ENCODE results near the gene ASPSCR1. TPM values are rescaled to one million over a fixed set of nuclear protein-coding genes. Genes with fewer than 3 reads are reported as not detected.

The ASPSCR1 gene
- total RNA-seq, 3 donors from 2014 or later, result 41.4 to 41.9 (median 41.6) TPM

DNA sequence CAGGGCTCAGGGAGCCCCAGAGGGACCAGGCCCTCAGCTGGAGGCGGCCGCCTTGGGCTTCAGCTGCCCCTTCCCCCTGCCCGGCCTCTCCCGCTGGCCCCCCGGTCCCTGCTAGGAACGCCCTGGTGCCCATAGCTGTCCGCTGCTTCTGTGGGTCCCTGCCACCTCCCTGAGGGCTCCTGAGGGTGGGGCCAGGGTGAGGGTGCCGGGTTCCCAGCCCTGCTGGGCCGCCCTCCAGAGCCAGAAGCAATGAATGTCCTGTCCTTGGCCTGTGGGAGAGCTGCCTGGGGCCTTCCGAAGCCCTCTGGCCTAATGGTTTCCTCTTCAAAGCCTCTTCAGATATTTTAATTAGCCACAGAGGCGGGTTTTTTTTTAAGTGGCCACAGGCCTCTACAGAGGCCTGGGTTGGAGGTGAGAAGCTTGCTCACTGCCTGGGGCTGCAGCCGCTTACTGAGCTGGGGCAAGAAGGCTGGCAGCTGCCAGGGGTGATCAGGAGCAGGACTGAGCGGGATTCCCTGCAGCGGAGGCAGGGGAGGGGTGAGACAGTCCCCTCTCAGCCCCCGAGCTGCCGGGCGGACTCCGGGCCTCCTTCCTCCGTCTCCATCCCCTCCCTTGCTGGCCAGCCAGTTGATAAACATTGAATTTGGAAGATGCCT is 35.3 kb downstream of the ASPSCR1 start:
- no peaks in the 10 kb centered on the region for H3K36me3 Mint-ChIP-seq (ENCODE audit: insufficient read depth)
- ATAC-seq (no peak), DNase-seq (no peak)
- H3K4me1 Mint-ChIP-seq (ENCODE audit: low read depth), result no peaks in the 10 kb centered on the region
- H3K27me3 Mint-ChIP-seq (ENCODE audit: low read depth), result no peaks in the 10 kb centered on the region
- H3K9me3 Mint-ChIP-seq, result no peaks in the 10 kb centered on the region
- no peak overlapping the region for H3K4me3 Mint-ChIP-seq

DNA sequence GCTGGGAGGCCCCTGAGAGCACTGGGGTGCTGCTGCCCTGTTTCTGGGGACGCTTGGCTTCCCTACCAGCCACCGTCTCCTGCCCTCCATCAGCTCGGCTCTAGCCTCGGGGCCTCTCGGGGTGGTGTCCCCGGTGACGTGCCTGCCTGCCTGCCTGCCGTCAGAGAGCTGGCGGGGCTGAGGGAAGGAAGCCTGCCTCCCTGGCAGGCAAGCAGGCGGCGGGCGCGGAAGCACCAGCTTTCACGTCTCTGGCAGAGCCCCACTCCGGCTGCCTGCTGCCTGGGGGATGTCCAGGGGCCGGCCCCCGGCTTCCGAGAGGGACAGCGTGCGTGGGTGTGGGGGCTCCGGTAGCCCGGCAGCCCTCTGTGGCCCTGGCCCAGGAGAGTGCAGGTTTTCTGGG is 35.9 kb downstream of the ASPSCR1 start:
- no peaks in the 10 kb centered on the region for H3K9me3 Mint-ChIP-seq
- no peak for ATAC-seq
- H3K27me3 Mint-ChIP-seq (ENCODE audit: low read depth), result no peaks in the 10 kb centered on the region
- no peak for DNase-seq
- no peaks in the 10 kb centered on the region for H3K4me1 Mint-ChIP-seq (ENCODE audit: low read depth)
- H3K4me3 Mint-ChIP-seq, result no peak overlapping the region
- no peaks in the 10 kb centered on the region for H3K36me3 Mint-ChIP-seq (ENCODE audit: insufficient read depth)

DNA sequence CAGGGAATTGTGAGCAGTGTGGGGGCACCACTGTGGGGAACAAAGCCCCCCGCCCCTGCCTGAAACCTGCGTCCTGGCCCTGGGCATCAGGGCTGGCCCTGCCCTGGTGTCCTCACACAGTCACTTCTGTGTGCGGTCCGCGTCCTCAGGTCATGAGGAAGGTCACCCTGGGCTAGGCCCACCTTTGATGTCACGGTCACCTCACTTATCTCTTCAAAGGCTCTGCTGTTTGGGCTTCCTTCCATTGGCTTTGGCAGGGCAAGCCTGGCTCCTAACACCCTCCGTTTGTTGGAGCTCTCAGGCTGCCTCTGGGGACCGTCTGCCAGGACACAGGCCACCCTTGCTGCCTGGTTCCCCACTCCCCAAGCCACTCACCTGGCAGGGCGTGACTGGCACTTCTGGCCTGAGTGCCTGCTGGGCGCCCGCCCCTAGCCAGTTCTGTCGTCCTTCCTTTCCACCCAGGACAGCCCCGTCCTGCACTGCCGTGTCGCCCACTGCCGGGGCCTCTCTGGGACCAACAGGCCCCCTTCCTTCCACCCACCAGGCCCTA is 36.4 kb downstream of the ASPSCR1 start:
- Mint-ChIP-seq H3K27me3 (ENCODE audit: low read depth) (no peaks in the 10 kb centered on the region), H3K36me3 (ENCODE audit: insufficient read depth) (no peaks in the 10 kb centered on the region), H3K4me3 (no peak overlapping the region), H3K9me3 (no peaks in the 10 kb centered on the region), H3K4me1 (ENCODE audit: low read depth) (no peaks in the 10 kb centered on the region)
- ATAC-seq, result no peak
- no peak for DNase-seq

DNA sequence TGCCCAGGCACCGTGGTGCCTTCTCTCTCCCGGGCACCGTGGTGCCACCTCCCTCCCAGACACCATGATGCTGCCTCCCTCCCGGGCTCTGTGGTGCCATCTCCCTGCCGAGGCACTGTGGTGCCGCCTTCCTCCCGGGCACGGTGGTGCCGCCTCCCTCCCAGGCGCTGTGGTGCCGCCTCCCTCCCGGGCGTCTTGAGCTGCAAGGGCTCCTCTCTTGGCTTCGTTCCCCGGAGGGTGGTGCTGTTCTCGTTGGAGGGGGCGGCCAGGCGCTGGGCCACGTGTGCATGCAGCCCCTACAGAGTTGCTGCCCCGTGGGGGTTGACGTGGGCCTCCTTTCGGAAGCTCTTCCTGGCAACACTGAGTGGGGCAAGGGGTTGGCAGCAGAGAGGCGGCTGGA is 37.0 kb downstream of the ASPSCR1 start:
- H3K4me1 Mint-ChIP-seq (ENCODE audit: low read depth), result no peaks in the 10 kb centered on the region
- no peaks in the 10 kb centered on the region for H3K27me3 Mint-ChIP-seq (ENCODE audit: low read depth)
- ATAC-seq (no peak), DNase-seq (no peak)
- no peaks in the 10 kb centered on the region for H3K9me3 Mint-ChIP-seq
- no peaks in the 10 kb centered on the region for H3K36me3 Mint-ChIP-seq (ENCODE audit: insufficient read depth)
- no peak overlapping the region for H3K4me3 Mint-ChIP-seq

DNA sequence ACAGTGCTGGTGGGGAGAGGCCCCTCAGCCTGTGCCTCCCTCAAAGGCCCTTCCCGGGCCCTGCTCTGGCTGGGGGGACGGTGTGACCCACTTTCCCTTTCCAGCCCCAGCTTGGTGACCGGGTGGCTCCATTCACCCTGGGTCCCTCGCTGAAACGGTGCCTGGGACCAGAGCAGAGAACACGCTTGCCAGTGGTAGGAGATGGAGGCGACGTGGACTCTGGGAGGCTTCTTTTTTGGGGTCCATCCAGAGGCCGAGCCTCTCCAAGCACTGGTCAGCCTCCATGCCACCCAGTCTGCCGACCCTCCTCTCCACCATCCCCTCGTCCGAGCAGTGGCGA is 37.5 kb downstream of the ASPSCR1 start:
- H3K4me1 Mint-ChIP-seq (ENCODE audit: low read depth), result no peaks in the 10 kb centered on the region
- no peak for ATAC-seq
- no peaks in the 10 kb centered on the region for H3K36me3 Mint-ChIP-seq (ENCODE audit: insufficient read depth)
- H3K9me3 Mint-ChIP-seq, result no peaks in the 10 kb centered on the region
- no peak for DNase-seq
- H3K4me3 Mint-ChIP-seq, result no peak overlapping the region
- H3K27me3 Mint-ChIP-seq (ENCODE audit: low read depth), result no peaks in the 10 kb centered on the region

DNA sequence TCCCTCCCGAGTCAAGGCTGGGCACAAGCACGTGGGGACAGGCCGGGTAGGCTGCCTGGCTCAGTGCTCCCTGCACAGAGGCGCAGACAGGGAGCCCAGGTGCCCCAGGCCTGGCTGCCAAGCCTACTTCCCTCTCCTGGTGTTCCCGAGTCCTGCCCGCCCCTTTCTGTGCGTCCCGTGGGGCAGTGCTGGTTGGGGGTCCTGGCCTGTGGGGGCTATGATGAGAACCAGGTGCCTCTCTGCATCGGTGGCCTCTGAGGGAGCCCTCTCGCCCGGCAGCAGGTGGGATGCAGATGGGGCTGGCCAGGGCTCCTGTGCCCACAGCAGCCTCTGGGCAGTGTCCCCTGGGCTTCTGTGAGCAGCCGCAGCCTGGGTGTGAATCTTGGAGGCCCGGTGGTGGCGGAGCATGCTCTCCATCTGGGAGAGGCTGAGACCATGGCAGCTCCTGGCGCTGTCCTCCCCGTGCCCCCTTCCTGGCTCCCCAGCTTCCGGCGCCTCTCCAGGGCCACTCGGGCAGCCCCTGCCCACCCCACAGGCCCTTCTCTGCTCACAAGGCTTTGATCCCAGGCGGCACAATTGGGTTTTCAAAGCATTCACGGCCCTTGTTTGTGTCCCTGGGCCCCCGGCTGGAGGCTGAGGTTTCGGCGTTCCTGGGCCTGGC is 38.0 kb downstream of the ASPSCR1 start:
- no peak for ATAC-seq
- Mint-ChIP-seq H3K9me3 (no peaks in the 10 kb centered on the region), H3K4me3 (no peak overlapping the region), H3K36me3 (ENCODE audit: insufficient read depth) (no peaks in the 10 kb centered on the region), H3K4me1 (ENCODE audit: low read depth) (no peaks in the 10 kb centered on the region), H3K27me3 (ENCODE audit: low read depth) (no peaks in the 10 kb centered on the region)
- DNase-seq, result no peak

DNA sequence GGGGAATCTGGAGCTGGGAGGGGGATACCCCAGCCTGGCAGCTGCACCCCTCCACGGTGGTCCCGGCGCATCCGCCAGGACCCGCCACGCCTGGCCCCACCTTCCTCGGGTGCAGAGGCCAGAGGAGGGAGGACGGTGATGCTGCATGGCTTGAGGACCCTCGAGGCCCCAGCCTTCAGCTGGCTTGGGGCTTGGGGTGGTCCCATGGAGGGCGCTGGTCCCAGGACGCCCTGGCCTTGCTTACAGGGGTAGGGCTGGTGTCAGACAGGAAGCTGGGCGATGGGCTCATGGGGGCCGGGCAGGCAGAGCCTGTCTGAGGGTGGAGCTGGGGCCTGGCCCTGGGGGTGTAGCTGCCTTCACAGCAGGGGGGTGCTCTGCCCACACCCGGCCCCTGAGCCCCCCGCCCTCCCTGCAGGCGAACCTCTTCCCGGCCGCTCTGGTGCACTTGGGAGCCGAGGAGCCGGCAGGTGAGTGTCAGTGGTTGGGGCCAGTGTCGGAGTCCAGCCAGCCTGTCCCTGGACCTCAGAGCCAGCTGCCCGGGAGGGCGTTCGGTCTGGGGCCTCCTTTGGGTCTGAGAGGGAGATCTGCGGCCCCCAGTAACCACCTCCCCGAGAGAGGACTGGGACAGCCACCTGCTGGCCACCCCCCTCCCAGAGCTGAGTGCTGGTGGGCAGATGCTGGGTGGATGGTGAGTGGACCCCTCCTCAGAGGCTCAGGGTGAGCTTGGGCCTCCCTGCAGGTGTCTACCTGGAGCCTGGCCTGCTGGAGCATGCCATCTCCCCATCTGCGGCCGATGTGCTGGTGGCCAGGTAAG is 38.8 kb downstream of the ASPSCR1 start:
- DNase-seq, result no peak
- Mint-ChIP-seq H3K27me3 (ENCODE audit: low read depth) (no peaks in the 10 kb centered on the region), H3K4me3 (no peak overlapping the region), H3K4me1 (ENCODE audit: low read depth) (peaks cover 4% of the 10 kb centered on the region), H3K9me3 (no peaks in the 10 kb centered on the region), H3K36me3 (ENCODE audit: insufficient read depth) (no peaks in the 10 kb centered on the region)
- no peak for ATAC-seq

DNA sequence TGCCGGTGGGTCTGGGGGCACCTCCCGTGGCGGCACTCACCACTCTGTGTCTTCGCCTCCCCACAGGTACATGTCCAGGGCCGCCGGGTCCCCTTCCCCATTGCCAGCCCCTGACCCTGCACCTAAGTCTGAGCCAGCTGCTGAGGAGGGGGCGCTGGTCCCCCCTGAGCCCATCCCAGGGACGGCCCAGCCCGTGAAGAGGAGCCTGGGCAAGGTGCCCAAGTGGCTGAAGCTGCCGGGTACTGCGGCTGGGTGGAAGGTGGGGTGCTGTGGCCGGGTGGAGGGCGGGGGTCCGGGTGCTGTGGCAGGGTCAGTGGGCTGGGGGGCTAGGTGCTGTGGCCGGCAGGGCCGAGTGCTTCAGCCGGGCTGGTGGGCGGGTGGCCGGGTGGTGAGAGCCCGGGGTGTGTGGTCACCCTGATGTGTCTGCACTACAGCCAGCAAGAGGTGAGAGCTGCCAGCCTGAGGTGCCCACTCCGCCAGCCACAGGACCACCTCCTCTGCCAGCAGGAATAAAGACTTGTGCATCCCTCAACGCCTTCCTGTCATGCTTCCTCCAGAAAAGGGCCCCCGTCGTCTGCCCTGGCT is 39.5 kb downstream of the ASPSCR1 start:
- Mint-ChIP-seq H3K36me3 (ENCODE audit: insufficient read depth) (no peaks in the 10 kb centered on the region), H3K27me3 (ENCODE audit: low read depth) (no peaks in the 10 kb centered on the region), H3K4me3 (no peak overlapping the region), H3K9me3 (no peaks in the 10 kb centered on the region), H3K4me1 (ENCODE audit: low read depth) (peaks cover 10% of the 10 kb centered on the region)
- DNase-seq (no peak), ATAC-seq (no peak)

DNA sequence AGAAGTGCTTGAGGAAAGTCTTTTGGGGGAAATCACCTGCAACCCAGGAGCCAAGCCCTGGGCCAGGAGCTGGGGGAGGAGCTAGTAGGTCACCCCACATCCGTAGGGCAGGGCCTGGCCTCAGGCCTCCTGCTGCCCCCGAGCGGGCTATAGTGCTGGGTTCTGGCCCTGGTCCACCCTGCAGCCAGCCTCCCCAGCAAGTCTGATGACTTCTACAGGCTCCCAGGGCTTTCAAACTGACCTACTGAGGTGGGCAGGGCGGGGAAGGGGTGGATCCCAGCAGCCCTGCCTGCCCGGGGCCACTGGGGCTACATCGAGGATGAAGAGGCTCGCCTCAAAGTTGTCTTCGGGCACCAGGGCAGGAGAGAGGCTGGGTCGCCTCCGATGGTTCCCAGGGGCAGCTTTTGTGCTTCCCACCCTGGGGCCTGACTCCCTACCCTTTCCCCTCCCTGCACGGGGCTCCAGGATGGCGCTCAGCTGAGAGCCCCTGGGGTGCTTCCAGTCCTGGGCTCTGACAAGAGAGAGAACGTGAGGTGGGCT is 40.3 kb downstream of the ASPSCR1 start:
- Mint-ChIP-seq H3K36me3 (ENCODE audit: insufficient read depth) (no peaks in the 10 kb centered on the region), H3K4me3 (no peak overlapping the region), H3K9me3 (no peaks in the 10 kb centered on the region), H3K27me3 (ENCODE audit: low read depth) (no peaks in the 10 kb centered on the region), H3K4me1 (ENCODE audit: low read depth) (peaks cover 10% of the 10 kb centered on the region)
- DNase-seq (no peak), ATAC-seq (no peak)

DNA sequence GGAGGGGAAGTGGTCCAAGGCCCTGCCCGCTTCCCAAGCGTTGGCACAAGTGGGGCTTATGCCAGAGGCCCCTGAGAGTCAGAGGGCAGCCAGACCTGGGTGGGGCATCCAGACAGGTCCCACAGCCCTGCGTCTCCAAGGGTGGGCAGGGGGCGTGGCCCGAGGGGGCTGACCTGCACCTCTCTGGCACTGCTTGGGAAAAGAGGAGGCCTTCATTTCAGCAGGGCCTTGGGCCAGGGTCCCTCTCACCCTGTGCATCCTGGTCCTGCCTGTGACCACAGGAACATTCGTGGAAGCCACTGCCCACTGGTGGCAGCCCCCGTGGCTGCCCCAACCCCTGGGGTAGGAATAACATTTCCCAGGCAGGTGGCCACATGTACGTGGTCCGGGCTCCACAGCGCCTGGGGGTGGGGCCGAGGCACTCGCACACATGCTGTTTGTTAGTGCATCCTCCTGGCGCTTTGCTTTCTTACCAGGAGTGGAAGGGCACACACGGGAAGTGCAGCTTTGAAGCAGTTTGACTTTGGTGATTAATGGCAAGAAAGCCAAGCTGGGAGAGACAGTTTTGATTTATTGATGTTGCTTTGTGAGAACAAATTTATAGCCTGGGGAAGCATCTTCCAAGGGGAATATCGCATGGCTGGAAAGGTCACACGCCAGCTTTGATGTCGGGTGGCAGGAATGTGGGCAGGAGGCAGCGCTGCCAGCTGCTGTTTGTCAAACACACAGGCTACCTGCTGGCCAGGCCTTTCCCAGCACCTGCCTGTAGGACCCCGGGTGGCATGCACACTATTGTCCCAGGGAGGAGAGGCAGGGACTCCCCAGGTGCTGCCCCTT is 40.9 kb downstream of the ASPSCR1 start:
- Mint-ChIP-seq H3K36me3 (ENCODE audit: insufficient read depth) (no peaks in the 10 kb centered on the region), H3K4me1 (ENCODE audit: low read depth) (peaks cover 10% of the 10 kb centered on the region), H3K27me3 (ENCODE audit: low read depth) (no peaks in the 10 kb centered on the region), H3K4me3 (no peak overlapping the region), H3K9me3 (no peaks in the 10 kb centered on the region)
- DNase-seq (no peak), ATAC-seq (no peak)

DNA sequence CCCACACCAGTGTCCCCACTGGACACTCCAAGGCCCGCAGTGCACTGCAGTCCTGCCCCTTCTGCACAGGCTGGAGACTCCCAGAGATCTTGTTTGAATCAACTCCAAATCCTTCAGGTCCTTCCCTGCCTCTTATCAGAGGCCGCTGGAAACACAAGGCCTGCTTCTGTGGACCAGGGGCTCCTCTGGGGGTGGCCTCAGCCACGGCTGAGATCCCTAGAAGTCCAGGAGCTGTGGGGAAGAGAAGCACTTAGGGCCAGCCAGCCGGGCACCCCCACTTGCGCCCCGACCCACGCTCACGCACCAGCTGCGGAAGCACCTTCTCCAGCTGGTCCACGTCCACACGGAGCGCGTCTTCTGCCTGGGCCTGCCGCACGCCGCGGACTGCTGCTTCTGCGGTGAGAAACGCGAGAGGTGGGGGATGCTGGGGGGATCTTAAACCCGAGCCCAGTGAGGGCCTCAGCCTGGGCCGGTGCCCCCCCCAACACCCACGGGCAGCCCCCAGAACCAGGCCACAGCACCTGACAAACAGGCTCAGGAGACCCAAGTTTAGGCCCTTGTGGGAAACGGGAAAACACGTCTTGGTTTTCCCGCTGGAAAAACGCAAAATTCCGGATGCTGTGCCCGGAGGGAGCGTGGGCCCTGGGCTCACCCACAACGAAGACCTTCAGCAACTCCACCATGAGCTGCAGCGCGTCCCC is 41.7 kb downstream of the ASPSCR1 start:
- Mint-ChIP-seq H3K9me3 (no peaks in the 10 kb centered on the region), H3K4me1 (ENCODE audit: low read depth) (peaks cover 15% of the 10 kb centered on the region), H3K27me3 (ENCODE audit: low read depth) (no peaks in the 10 kb centered on the region), H3K4me3 (no peak overlapping the region), H3K36me3 (ENCODE audit: insufficient read depth) (no peaks in the 10 kb centered on the region)
- ATAC-seq (no peak), DNase-seq (no peak)

DNA sequence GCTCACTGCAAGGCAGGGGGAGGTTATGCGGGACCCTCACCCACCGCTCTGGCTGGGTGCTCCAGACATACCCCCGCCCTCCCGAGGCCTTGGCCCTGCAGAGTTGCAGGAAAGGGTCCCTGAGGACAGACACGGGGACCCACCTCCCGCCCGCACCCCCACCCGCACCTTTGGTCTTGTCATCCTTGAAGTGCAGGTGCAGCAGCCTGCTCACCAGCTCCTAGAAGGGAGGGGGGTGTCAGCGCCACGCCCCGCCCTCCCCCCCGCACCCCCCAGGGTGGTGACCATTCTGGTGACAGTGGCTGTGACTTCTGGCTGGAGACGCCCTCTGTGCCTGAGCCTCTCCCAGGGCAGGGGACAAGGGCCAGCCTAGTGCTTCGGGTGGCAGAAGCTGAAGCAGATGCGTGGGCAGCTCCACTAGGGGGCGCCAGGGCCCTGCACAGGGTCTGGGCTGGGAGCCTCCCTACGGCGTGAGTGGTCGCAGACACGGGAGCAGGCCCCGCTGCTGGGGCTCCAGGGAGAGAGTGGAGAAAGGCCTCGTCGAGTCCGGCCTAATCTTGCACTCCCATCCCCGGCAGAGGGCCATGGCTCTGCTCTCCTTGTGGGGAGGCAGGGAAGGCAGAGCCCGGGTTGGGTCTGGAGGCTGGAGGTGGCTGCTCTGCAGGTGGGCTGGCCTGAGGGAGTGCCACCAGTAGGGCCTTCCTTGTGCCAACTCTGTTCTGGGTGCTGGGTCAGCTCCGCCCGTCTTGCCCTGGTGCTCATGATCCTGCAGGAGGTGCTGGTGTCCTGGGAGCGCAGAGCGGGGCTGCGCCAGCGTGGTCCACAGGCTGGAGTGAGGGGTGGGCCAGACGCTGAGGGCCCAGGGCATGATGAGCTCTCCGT is 42.5 kb downstream of the ASPSCR1 start:
- Mint-ChIP-seq H3K27me3 (ENCODE audit: low read depth) (no peaks in the 10 kb centered on the region), H3K4me3 (peak overlapping the region; percentile 38), H3K9me3 (no peaks in the 10 kb centered on the region), H3K4me1 (ENCODE audit: low read depth) (peaks cover 17% of the 10 kb centered on the region), H3K36me3 (ENCODE audit: insufficient read depth) (no peaks in the 10 kb centered on the region)
- DNase-seq, result peak; percentile 58
- ATAC-seq, result no peak

Data from activated T-cell treated with anti-CD3 and anti-CD28 coated beads, Interleukin-2, amount 50 U/mL, for 4 hours (primary cell).